Lower leg skin (tissue), 3 donors: ENCODE measurements around the gene MBL2.

Source experiments
- CTCF ChIP-seq, 3 donors: fragments of 450-650 bp; IDR thresholded peaks; one replicate each; pipeline ENCODE4 v1.5.1; 2016; ENCODE audit warnings: antibody characterized with exemption in 3 of 3, mild to moderate bottlenecking in 3 of 3, moderate library complexity in 2 of 3
- POLR2A ChIP-seq, 2 donors: fragments of 450-650 bp; IDR thresholded peaks; one replicate each; pipeline ENCODE4 v1.6.1; 2016 to 2017; ENCODE audit warnings: antibody characterized with exemption in 2 of 2, mild to moderate bottlenecking in 1 of 2, moderate library complexity in 1 of 2

DNA sequence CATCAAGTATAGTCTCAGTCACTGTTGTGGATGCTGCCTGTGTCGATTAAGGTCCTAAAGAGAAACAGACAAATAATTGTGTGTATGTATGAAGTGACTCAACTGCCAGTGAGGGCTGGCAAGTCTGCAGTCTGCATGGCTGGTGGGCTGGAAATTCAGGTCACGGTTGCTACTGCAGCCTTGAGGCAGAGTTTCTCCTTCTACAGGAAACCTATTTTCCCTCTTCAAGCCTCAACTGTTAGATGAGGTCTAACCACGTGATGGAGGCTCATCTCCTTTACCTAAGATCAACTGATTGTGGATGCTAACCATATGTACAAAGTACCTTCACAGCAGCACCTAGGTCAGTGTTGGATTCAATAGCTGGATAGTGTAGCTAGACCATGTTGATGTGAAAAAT is 29.9 kb downstream of the MBL2 start:
- TF ChIP-seq CTCF (IDR thresholded peaks at IDR 0.05), result no peak
- no peak for TF ChIP-seq POLR2A (IDR thresholded peaks at IDR 0.05)
